ENCODE measurements around the gene EIF2B5. TPM values are rescaled to one million over a fixed set of nuclear protein-coding genes. Genes with fewer than 3 reads are reported as not detected.

The EIF2B5 gene
- total and polyA plus RNA-seq, 7 donors = 26.0 to 48.1 (median 33.2) TPM

GRCh38 chr3:184177767-184178306 is 42.7 kb downstream of the EIF2B5 start:
- no peak for DNase-seq
- no peaks in the 10 kb centered on the region for H3K27me3 ChIP-seq
- H3K27ac ChIP-seq = peak overlapping the region in 3 of 4 donors; percentile 93 to 98 (median 97)
- H3K4me3 ChIP-seq = no peak overlapping the region
- intact Hi-C loops (cut with DNase I) = no loop called here
- H3K36me3 ChIP-seq = peaks cover 33 to 61% (median 55%) of the 10 kb centered on the region in 4 donors
- no peak for TF ChIP-seq EP300 (IDR thresholded peaks at IDR 0.05)
- TF ChIP-seq CTCF (IDR thresholded peaks at IDR 0.05) = no peak
- TF ChIP-seq POLR2A (IDR thresholded peaks at IDR 0.05) = no peak
- TF ChIP-seq POLR2AphosphoS5 (IDR thresholded peaks at IDR 0.05) = no peak
- no peaks in the 10 kb centered on the region for H3K9me3 ChIP-seq
- H3K4me1 ChIP-seq = peaks cover 0 to 51% (median 38%) of the 10 kb centered on the region in 4 donors
- WGBS, 2 donors = 93 to 95% methylated on average over 14 of the region's 14 CpGs

GRCh38 chr3:184178521-184179138 is 43.5 kb downstream of the EIF2B5 start:
- no peaks in the 10 kb centered on the region for H3K9me3 ChIP-seq
- H3K4me3 ChIP-seq = no peak overlapping the region
- intact Hi-C loops (cut with DNase I) = no loop called here
- WGBS, 2 donors = 95 to 96% methylated on average over 13 of the region's 13 CpGs
- TF ChIP-seq POLR2A (IDR thresholded peaks at IDR 0.05) (no peak), EP300 (IDR thresholded peaks at IDR 0.05) (no peak), POLR2AphosphoS5 (IDR thresholded peaks at IDR 0.05) (no peak), CTCF (IDR thresholded peaks at IDR 0.05) (no peak)
- no peaks in the 10 kb centered on the region for H3K27me3 ChIP-seq
- H3K27ac ChIP-seq = no peak overlapping the region
- H3K36me3 ChIP-seq = peaks cover 40 to 69% (median 63%) of the 10 kb centered on the region in 4 donors
- H3K4me1 ChIP-seq = peaks cover 0 to 48% (median 36%) of the 10 kb centered on the region in 4 donors
- peak; percentile 38 for DNase-seq

- no peaks in the 10 kb centered on the region for H3K27me3 ChIP-seq
- TF ChIP-seq POLR2AphosphoS5 (IDR thresholded peaks at IDR 0.05) (no peak), POLR2A (IDR thresholded peaks at IDR 0.05) (no peak), EP300 (IDR thresholded peaks at IDR 0.05) (no peak), CTCF (IDR thresholded peaks at IDR 0.05) (no peak)
- H3K4me3 ChIP-seq = no peak overlapping the region
- no peaks in the 10 kb centered on the region for H3K9me3 ChIP-seq
- intact Hi-C loops (cut with DNase I) = no loop called here
- H3K27ac ChIP-seq = no peak overlapping the region
- peaks cover 0 to 46% (median 30%) of the 10 kb centered on the region in 4 donors for H3K4me1 ChIP-seq
- peaks cover 48 to 82% (median 70%) of the 10 kb centered on the region in 4 donors for H3K36me3 ChIP-seq
- DNase-seq = no peak
- WGBS, 2 donors = 87 to 90% methylated on average over 6 of the region's 6 CpGs
These were observed 45.0 kb downstream of the EIF2B5 start for GRCh38 chr3:184180165-184180564.

- peaks cover 48 to 82% (median 70%) of the 10 kb centered on the region in 4 donors for H3K36me3 ChIP-seq
- no peaks in the 10 kb centered on the region for H3K27me3 ChIP-seq
- no peaks in the 10 kb centered on the region for H3K9me3 ChIP-seq
- 96 to 98% methylated on average over 9 of the region's 9 CpGs for whole genome bisulfite sequencing, 2 donors
- H3K4me3 ChIP-seq = no peak overlapping the region
- intact Hi-C loops (cut with DNase I) = no loop called here
- no peak overlapping the region for H3K27ac ChIP-seq
- no peak for DNase-seq
- peaks cover 0 to 42% (median 24%) of the 10 kb centered on the region in 4 donors for H3K4me1 ChIP-seq
- TF ChIP-seq EP300 (IDR thresholded peaks at IDR 0.05) = no peak
- no peak for TF ChIP-seq CTCF (IDR thresholded peaks at IDR 0.05)
- TF ChIP-seq POLR2A (IDR thresholded peaks at IDR 0.05) = no peak
- TF ChIP-seq POLR2AphosphoS5 (IDR thresholded peaks at IDR 0.05) = no peak
These were observed 46.4 kb downstream of the EIF2B5 start for GRCh38 chr3:184181596-184181995.

Measured in sigmoid colon (tissue), 7 donors.